Retinal pigment epithelial cell (primary cell): Measurements from ENCODE around the gene ADARB2.

Experiments
- DNase-seq: peaks from one replicate; pipeline ENCODE4 v3.0.0-alpha.2; 2010; ENCODE audit warnings: low read depth
- H3K4me3 ChIP-seq: 2 replicates; pipeline ENCODE4 v1.5.1; 2011; ENCODE audit warnings: mild to moderate bottlenecking, low read length, control low read depth, moderate library complexity
- CTCF ChIP-seq: conservative IDR thresholded peaks from 2 replicates; pipeline ENCODE4 v1.5.1; 2011; ENCODE audit warnings: low read depth, low read length, control low read depth, inconsistent platforms

The ADARB2 gene

GRCh38 chr10:1744524-1744923 lies 7.2 kb upstream of the ADARB2 start:
- DNase-seq, result no peak
- no peak for TF ChIP-seq CTCF
- H3K4me3 ChIP-seq, result no peak overlapping the region

GRCh38 chr10:1743141-1743540 lies 5.8 kb upstream of the ADARB2 start:
- no peak overlapping the region for H3K4me3 ChIP-seq
- DNase-seq, result no peak
- TF ChIP-seq CTCF, result no peak

- no peak overlapping the region for H3K4me3 ChIP-seq
- no peak for TF ChIP-seq CTCF
- no peak for DNase-seq
These were observed 4.1 kb upstream of the ADARB2 start for GRCh38 chr10:1741450-1741849.

GRCh38 chr10:1739751-1740150 lies 2.4 kb upstream of the ADARB2 start:
- no peak overlapping the region for H3K4me3 ChIP-seq
- TF ChIP-seq CTCF, result no peak
- DNase-seq, result no peak

- no peak overlapping the region for H3K4me3 ChIP-seq
- TF ChIP-seq CTCF, result no peak
- DNase-seq, result no peak
These were observed 1.6 kb upstream of the ADARB2 start for GRCh38 chr10:1738950-1739349.

- no peak for TF ChIP-seq CTCF
- no peak overlapping the region for H3K4me3 ChIP-seq
- no peak for DNase-seq
These were observed 428 bp downstream of the ADARB2 start for GRCh38 chr10:1736972-1737221.

- no peak for DNase-seq
- TF ChIP-seq CTCF, result no peak
- no peak overlapping the region for H3K4me3 ChIP-seq
These were observed 967 bp downstream of the ADARB2 start for GRCh38 chr10:1736144-1736971.
